ENCODE measurements around the gene EFNA4. TPM values are rescaled to one million over a fixed set of nuclear protein-coding genes. Genes with fewer than 3 reads are reported as not detected.
A peak's percentile ranks its signal among the peaks of the same experiment; 100 is the strongest.

Gene EFNA4
- total RNA-seq, 1 experiment from 2014 or later: 11.8 TPM

DNA sequence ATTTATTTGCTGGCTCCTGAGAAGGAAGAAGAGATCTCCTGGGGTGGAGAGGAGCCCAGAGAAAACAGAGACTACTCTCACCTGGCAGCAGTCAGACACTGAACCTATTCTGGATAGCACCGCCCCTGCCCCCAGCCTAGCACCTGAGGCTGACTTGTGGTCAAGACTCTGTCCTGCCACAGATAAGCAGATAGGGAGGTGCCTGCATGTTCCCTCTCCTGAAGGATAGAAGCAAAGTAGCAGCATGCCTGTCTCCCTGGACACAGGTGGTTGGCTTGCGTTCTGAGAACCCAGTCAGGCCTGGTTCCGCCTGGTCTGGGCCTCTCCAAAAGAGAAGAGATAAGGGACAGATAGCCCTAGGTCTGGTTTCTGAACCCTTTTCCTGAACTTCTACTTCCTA is 13.8 kb downstream of the EFNA4 start:
- H3K4ac ChIP-seq (ENCODE audit: low read depth, low read length): no peak overlapping the region
- Mint-ChIP-seq H3K4me3 (peak overlapping the region in 1 of 2 experiments; percentile 0; a peak in 1 of 5 replicates), H3K36me3 (ENCODE audit: insufficient read depth in 1 of 3, low read depth in 3 of 3) (no peaks in the 10 kb centered on the region), H3K27ac (no peak overlapping the region), H3K9me3 (peaks cover 0 to 6% of the 10 kb centered on the region in 2 experiments; a peak in 2 of 5 replicates), H3K4me1 (peaks cover 34 to 50% of the 10 kb centered on the region in 2 experiments), H3K27me3 (ENCODE audit: low read depth) (peaks cover 89% of the 10 kb centered on the region)
- H2BK120ac ChIP-seq (ENCODE audit: low read depth, low read length, poor library complexity, severe bottlenecking): no peak overlapping the region
- no peak overlapping the region for H3K27ac ChIP-seq (ENCODE audit: insufficient read length, low read depth, low read length)
- H3K14ac ChIP-seq (ENCODE audit: insufficient read depth, low read length): no peak overlapping the region
- H4K8ac ChIP-seq (replicated peaks; ENCODE audit: insufficient read length, low read depth, low read length): no peak overlapping the region
- H3K9ac ChIP-seq (ENCODE audit: extremely low read depth, insufficient read length, low read length): no peak overlapping the region
- no peak overlapping the region for H3K18ac ChIP-seq (ENCODE audit: insufficient read length, low read depth, low read length)
- H2BK5ac ChIP-seq (ENCODE audit: insufficient read length, low read length): no peak overlapping the region
- H3K79me1 ChIP-seq (ENCODE audit: insufficient read depth, low read depth, low read length, poor library complexity, severe bottlenecking): no peaks in the 10 kb centered on the region
- no peaks in the 10 kb centered on the region for H4K20me1 ChIP-seq (ENCODE audit: control insufficient read depth, insufficient read depth, insufficient read length)
- no peak overlapping the region for H3K4me2 ChIP-seq (ENCODE audit: insufficient read depth, insufficient read length, low read length)
- no peaks in the 10 kb centered on the region for H3K79me2 ChIP-seq (ENCODE audit: insufficient read depth, low read length)
- DNase-seq: no peak
- H2BK12ac ChIP-seq (ENCODE audit: insufficient read length, low read depth, low read length): no peak overlapping the region
- no peak overlapping the region for H4K5ac ChIP-seq (ENCODE audit: insufficient read length, low read depth, low read length)
- H2BK15ac ChIP-seq (ENCODE audit: low read depth, low read length): no peak overlapping the region
- H3K27me3 ChIP-seq (ENCODE audit: insufficient read depth, low read length): peaks cover 32% of the 10 kb centered on the region
- H3K4me1 ChIP-seq (ENCODE audit: insufficient read depth, low read length): no peaks in the 10 kb centered on the region; the same call in 1 of the 2 replicates
- peaks cover 21% of the 10 kb centered on the region for H3K23me2 ChIP-seq (ENCODE audit: insufficient read length, low read depth, low read length, poor library complexity, severe bottlenecking)
- no peak overlapping the region for H2AFZ ChIP-seq (ENCODE audit: low read length)
- H3K56ac ChIP-seq (ENCODE audit: insufficient read length, low read depth, low read length): no peak overlapping the region
- H4K91ac ChIP-seq (ENCODE audit: insufficient read length, low read depth, low read length): no peak overlapping the region
- no peaks in the 10 kb centered on the region for H3K9me3 ChIP-seq (ENCODE audit: control insufficient read depth, low read depth, low read length)
- H3T11ph ChIP-seq (ENCODE audit: low read length): no peak overlapping the region
- TF ChIP-seq, protein P1, sequence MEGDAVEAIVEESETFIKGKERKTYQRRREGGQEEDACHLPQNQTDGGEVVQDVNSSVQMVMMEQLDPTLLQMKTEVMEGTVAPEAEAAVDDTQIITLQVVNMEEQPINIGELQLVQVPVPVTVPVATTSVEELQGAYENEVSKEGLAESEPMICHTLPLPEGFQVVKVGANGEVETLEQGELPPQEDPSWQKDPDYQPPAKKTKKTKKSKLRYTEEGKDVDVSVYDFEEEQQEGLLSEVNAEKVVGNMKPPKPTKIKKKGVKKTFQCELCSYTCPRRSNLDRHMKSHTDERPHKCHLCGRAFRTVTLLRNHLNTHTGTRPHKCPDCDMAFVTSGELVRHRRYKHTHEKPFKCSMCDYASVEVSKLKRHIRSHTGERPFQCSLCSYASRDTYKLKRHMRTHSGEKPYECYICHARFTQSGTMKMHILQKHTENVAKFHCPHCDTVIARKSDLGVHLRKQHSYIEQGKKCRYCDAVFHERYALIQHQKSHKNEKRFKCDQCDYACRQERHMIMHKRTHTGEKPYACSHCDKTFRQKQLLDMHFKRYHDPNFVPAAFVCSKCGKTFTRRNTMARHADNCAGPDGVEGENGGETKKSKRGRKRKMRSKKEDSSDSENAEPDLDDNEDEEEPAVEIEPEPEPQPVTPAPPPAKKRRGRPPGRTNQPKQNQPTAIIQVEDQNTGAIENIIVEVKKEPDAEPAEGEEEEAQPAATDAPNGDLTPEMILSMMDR (conservative IDR thresholded peaks at IDR 0.05): no peak
- no peak overlapping the region for H2BK20ac ChIP-seq (ENCODE audit: low read depth, low read length, poor library complexity, severe bottlenecking)
- no peak overlapping the region for H2AK5ac ChIP-seq (ENCODE audit: insufficient read length, low read length)
- H3K23ac ChIP-seq (ENCODE audit: insufficient read length, low read depth, low read length): no peak overlapping the region
- no CpG with 5 or more reads among the region's 3 CpGs for WGBS (ENCODE audit: extremely low coverage, insufficient read length, low lambda C conversion rate)

All from H9 (cell line).